ENCODE measurements around the gene BBC3.

BBC3 gene

GRCh38 chr19:47179653-47180310, 51.2 kb downstream of the BBC3 start:
- Histone ChIP-seq H3K4me3 (no peak overlapping the region), H4K20me1 (peaks cover 70% of the 10 kb centered on the region), H3K36me3 (peaks cover 97% of the 10 kb centered on the region), H3K9ac (no peak overlapping the region), H3K27me3 (no peaks in the 10 kb centered on the region), H3K9me3 (no peaks in the 10 kb centered on the region), H3K4me2 (no peak overlapping the region), H3K27ac (no peak overlapping the region), H3K4me1 (peaks cover 38% of the 10 kb centered on the region)
- TF ChIP-seq Cebpa-rat (IDR thresholded peaks at IDR 0.05) = no peak

GRCh38 chr19:47176627-47177090, 54.3 kb downstream of the BBC3 start:
- Histone ChIP-seq H3K4me3 (no peak overlapping the region), H3K27me3 (no peaks in the 10 kb centered on the region), H3K9ac (peak overlapping the region; percentile 30; the same call in 1 of the 2 replicates), H4K20me1 (peaks cover 56% of the 10 kb centered on the region), H3K9me3 (no peaks in the 10 kb centered on the region), H3K4me2 (peak overlapping the region; percentile 83), H3K27ac (peak overlapping the region; percentile 60), H3K4me1 (peaks cover 39% of the 10 kb centered on the region), H3K36me3 (peaks cover 97% of the 10 kb centered on the region)
- no peak for TF ChIP-seq Cebpa-rat (IDR thresholded peaks at IDR 0.05)

- H3K36me3 ChIP-seq = peaks cover 98% of the 10 kb centered on the region
- H3K9me3 ChIP-seq = no peaks in the 10 kb centered on the region
- peak overlapping the region; percentile 83 for H3K4me2 ChIP-seq
- H3K27me3 ChIP-seq = no peaks in the 10 kb centered on the region
- no peak for TF ChIP-seq Cebpa-rat (IDR thresholded peaks at IDR 0.05)
- H4K20me1 ChIP-seq = peaks cover 52% of the 10 kb centered on the region
- H3K4me3 ChIP-seq = no peak overlapping the region
- peak overlapping the region; percentile 30; the same call in 1 of the 2 replicates for H3K9ac ChIP-seq
- H3K4me1 ChIP-seq = peaks cover 39% of the 10 kb centered on the region
- H3K27ac ChIP-seq = peak overlapping the region; percentile 60
Observed at GRCh38 chr19:47176071-47176626, 54.9 kb downstream of the BBC3 start.

GRCh38 chr19:47172666-47173455, 58.1 kb downstream of the BBC3 start:
- Histone ChIP-seq H3K27me3 (no peaks in the 10 kb centered on the region), H3K4me3 (no peak overlapping the region), H3K9ac (no peak overlapping the region), H3K4me1 (peaks cover 33% of the 10 kb centered on the region), H4K20me1 (peaks cover 27% of the 10 kb centered on the region), H3K4me2 (no peak overlapping the region), H3K9me3 (no peaks in the 10 kb centered on the region), H3K27ac (no peak overlapping the region), H3K36me3 (peaks cover 99% of the 10 kb centered on the region)
- no peak for TF ChIP-seq Cebpa-rat (IDR thresholded peaks at IDR 0.05)
